ENCODE data around the gene HDAC2.
A peak's percentile ranks its signal among the peaks of the same experiment; 100 is the strongest.

The HDAC2 gene

DNA sequence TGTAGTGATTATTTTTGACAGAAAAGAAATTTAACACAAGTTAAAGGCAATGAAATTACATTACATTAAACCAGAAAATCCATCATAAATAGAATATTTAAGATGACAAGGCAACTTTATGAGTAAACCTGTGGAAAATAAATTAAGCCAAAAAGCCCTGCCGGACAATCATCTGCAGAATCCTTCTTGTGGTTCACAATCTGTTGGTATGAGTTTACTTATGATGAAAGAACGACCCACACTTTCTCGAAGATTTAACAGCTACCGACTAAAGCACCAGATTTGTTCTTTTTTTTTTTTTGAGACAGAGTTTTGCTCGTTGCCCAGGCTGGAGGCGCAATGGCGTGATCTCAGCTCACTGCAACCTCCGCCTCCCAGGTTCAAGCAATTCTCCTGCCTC, 21.4 kb downstream of the HDAC2 start:
- no peaks in the 10 kb centered on the region for H3K27me3 ChIP-seq (ENCODE audit: low read depth, low read length)
- H3K27ac ChIP-seq (ENCODE audit: low read length), result no peak overlapping the region
- no peak for TF ChIP-seq EZH2phosphoT487 (IDR thresholded peaks at IDR 0.05; ENCODE audit: low read depth)
- no peak for TF ChIP-seq CTCF (IDR thresholded peaks at IDR 0.05; ENCODE audit: low read depth, low read length)
- no peaks in the 10 kb centered on the region for H3K79me2 ChIP-seq (ENCODE audit: low read length)
- no peak overlapping the region for H2AFZ ChIP-seq (ENCODE audit: low read depth, low read length)
- H3K4me2 ChIP-seq (ENCODE audit: low read length), result no peak overlapping the region
- no peaks in the 10 kb centered on the region for H3K4me1 ChIP-seq (ENCODE audit: low read length)
- H4K20me1 ChIP-seq (ENCODE audit: insufficient read depth, low read length), result no peaks in the 10 kb centered on the region
- no peak overlapping the region for H3K9ac ChIP-seq (ENCODE audit: low read length)
- H3K9me3 ChIP-seq (ENCODE audit: insufficient read depth, low read length), result no peaks in the 10 kb centered on the region
- no peak overlapping the region for H3K4me3 ChIP-seq (ENCODE audit: low read length)
- peaks cover 22% of the 10 kb centered on the region for H3K36me3 ChIP-seq (replicated peaks; ENCODE audit: low read depth, low read length)

DNA sequence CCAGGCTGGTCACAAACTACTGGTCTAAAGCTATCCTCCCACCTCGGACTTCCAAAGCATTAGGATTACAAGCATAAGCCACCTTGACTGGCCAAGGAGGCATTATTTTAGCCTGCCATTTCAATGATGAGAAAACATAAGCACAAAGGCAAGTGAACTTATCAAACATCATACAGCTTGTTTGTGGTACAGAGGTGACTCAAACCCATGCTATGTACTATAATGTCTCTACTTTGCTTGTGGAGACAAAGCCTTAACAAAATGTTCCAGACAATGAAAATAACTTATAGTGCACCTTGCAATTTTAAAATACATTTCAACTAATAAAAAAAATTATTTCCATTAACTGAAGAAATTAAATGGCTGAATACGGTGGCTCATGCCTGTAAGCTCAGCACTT, 26.2 kb downstream of the HDAC2 start:
- Histone ChIP-seq H2AFZ (ENCODE audit: low read depth, low read length) (no peak overlapping the region), H3K27ac (ENCODE audit: low read length) (no peak overlapping the region), H3K4me3 (ENCODE audit: low read length) (no peak overlapping the region), H3K36me3 (replicated peaks; ENCODE audit: low read depth, low read length) (peaks cover 28% of the 10 kb centered on the region), H3K4me2 (ENCODE audit: low read length) (no peak overlapping the region), H3K79me2 (ENCODE audit: low read length) (no peaks in the 10 kb centered on the region), H3K4me1 (ENCODE audit: low read length) (no peaks in the 10 kb centered on the region), H3K9ac (ENCODE audit: low read length) (no peak overlapping the region), H4K20me1 (ENCODE audit: insufficient read depth, low read length) (no peaks in the 10 kb centered on the region), H3K27me3 (ENCODE audit: low read depth, low read length) (no peaks in the 10 kb centered on the region), H3K9me3 (ENCODE audit: insufficient read depth, low read length) (no peaks in the 10 kb centered on the region)
- TF ChIP-seq CTCF (IDR thresholded peaks at IDR 0.05; ENCODE audit: low read depth, low read length) (no peak), EZH2phosphoT487 (IDR thresholded peaks at IDR 0.05; ENCODE audit: low read depth) (no peak)

GRCh38 chr6:113939825-113940224, 31.1 kb downstream of the HDAC2 start:
- Histone ChIP-seq H3K79me2 (ENCODE audit: low read length) (no peaks in the 10 kb centered on the region), H3K9me3 (ENCODE audit: insufficient read depth, low read length) (no peaks in the 10 kb centered on the region), H3K9ac (ENCODE audit: low read length) (no peak overlapping the region), H2AFZ (ENCODE audit: low read depth, low read length) (no peak overlapping the region), H3K27me3 (ENCODE audit: low read depth, low read length) (no peaks in the 10 kb centered on the region), H4K20me1 (ENCODE audit: insufficient read depth, low read length) (no peaks in the 10 kb centered on the region), H3K36me3 (replicated peaks; ENCODE audit: low read depth, low read length) (peaks cover 29% of the 10 kb centered on the region), H3K4me1 (ENCODE audit: low read length) (no peaks in the 10 kb centered on the region), H3K4me3 (ENCODE audit: low read length) (no peak overlapping the region), H3K27ac (ENCODE audit: low read length) (no peak overlapping the region), H3K4me2 (ENCODE audit: low read length) (no peak overlapping the region)
- TF ChIP-seq EZH2phosphoT487 (IDR thresholded peaks at IDR 0.05; ENCODE audit: low read depth) (no peak), CTCF (IDR thresholded peaks at IDR 0.05; ENCODE audit: low read depth, low read length) (no peak)

- Histone ChIP-seq H3K4me2 (ENCODE audit: low read length) (no peak overlapping the region), H3K27ac (ENCODE audit: low read length) (no peak overlapping the region), H3K79me2 (ENCODE audit: low read length) (no peaks in the 10 kb centered on the region), H2AFZ (ENCODE audit: low read depth, low read length) (no peak overlapping the region), H3K27me3 (ENCODE audit: low read depth, low read length) (no peaks in the 10 kb centered on the region), H3K9me3 (ENCODE audit: insufficient read depth, low read length) (no peaks in the 10 kb centered on the region), H4K20me1 (ENCODE audit: insufficient read depth, low read length) (no peaks in the 10 kb centered on the region), H3K9ac (ENCODE audit: low read length) (no peak overlapping the region), H3K4me1 (ENCODE audit: low read length) (no peaks in the 10 kb centered on the region), H3K4me3 (ENCODE audit: low read length) (no peak overlapping the region), H3K36me3 (replicated peaks; ENCODE audit: low read depth, low read length) (peaks cover 28% of the 10 kb centered on the region)
- TF ChIP-seq CTCF (IDR thresholded peaks at IDR 0.05; ENCODE audit: low read depth, low read length) (peak; percentile 63), EZH2phosphoT487 (IDR thresholded peaks at IDR 0.05; ENCODE audit: low read depth) (no peak)
Observed at GRCh38 chr6:113936093-113936934, 34.6 kb downstream of the HDAC2 start.

Measured in OCI-LY3 (cell line).